Karpas-422 (cell line): ENCODE data around the gene C10orf88. TPM values are rescaled to one million over a fixed set of nuclear protein-coding genes. Genes with fewer than 3 reads are reported as not detected.

ENCODE experiments used
- DNase-seq: peaks from one replicate; pipeline ENCODE4 v3.0.0-alpha.2; 2015
- H2AFZ ChIP-seq: fragments of 200-600 bp; sonication (generic); 2 replicates; pipeline ENCODE4 v1.6.1; 2014; ENCODE audit warnings: antibody characterized with exemption, low read length, mixed read lengths
- H3K27ac ChIP-seq: fragments of 200-600 bp; sonication (generic); 2 replicates; pipeline ENCODE4 v1.5.1; 2014; ENCODE audit warnings: mild to moderate bottlenecking, low read length, moderate library complexity
- H3K27me3 ChIP-seq: fragments of 200-600 bp; sonication (generic); 2 replicates; pipeline ENCODE4 v1.6.1; 2014; ENCODE audit warnings: low read length, mixed read lengths
- H3K36me3 ChIP-seq: fragments of 200-600 bp; sonication (generic); 2 replicates; pipeline ENCODE4 v1.6.1; 2014; ENCODE audit warnings: low read length, mixed read lengths; ENCODE audit not compliant: insufficient read depth
- H3K4me1 ChIP-seq: fragments of 200-600 bp; sonication (generic); 2 replicates; pipeline ENCODE4 v1.6.1; 2014; ENCODE audit warnings: mild to moderate bottlenecking, low read length, mixed read lengths
- H3K4me2 ChIP-seq: fragments of 200-600 bp; sonication (generic); 2 replicates; pipeline ENCODE4 v1.6.1; 2014; ENCODE audit warnings: low read length, low read depth, mild to moderate bottlenecking; ENCODE audit not compliant: poor library complexity, severe bottlenecking
- H3K4me3 ChIP-seq: fragments of 200-600 bp; sonication (generic); 2 replicates; pipeline ENCODE4 v1.5.1; 2014; ENCODE audit warnings: mild to moderate bottlenecking, antibody characterized with exemption, low read length, mixed read lengths
- H3K79me2 ChIP-seq: fragments of 200-600 bp; sonication (generic); 2 replicates; pipeline ENCODE4 v1.6.1; 2014; ENCODE audit warnings: mild to moderate bottlenecking, low read length, mixed read lengths
- H3K9ac ChIP-seq: fragments of 200-600 bp; sonication (generic); 2 replicates; pipeline ENCODE4 v1.6.0; 2014; ENCODE audit warnings: low read length
- H3K9me2 ChIP-seq: fragments of 200-600 bp; sonication (generic), shearing (Covaris generic); replicated peaks from 2 replicates; pipeline ENCODE4 v1.6.0; 2014; ENCODE audit warnings: mild to moderate bottlenecking, low read length, moderate library complexity; ENCODE audit not compliant: insufficient read depth
- H3K9me3 ChIP-seq: fragments of 300-700, 200-600 bp; sonication (generic); 2 replicates; pipeline ENCODE4 v1.6.1; 2014; ENCODE audit warnings: low read length, mixed read lengths
- H4K20me1 ChIP-seq: fragments of 200-600 bp; sonication (generic); 2 replicates; pipeline ENCODE4 v1.6.1; 2014; ENCODE audit warnings: mild to moderate bottlenecking, antibody characterized with exemption, low read length, low read depth; ENCODE audit not compliant: insufficient read depth
- total RNA-seq: library from RNA; depleted of rRNA; stranded (reverse); fragments of >200 nt; shearing (Covaris generic); gene quantifications from 2 replicates; pipeline ENCODE4 v1.2.3, GENCODE V29; 2014; ENCODE audit warnings: low replicate concordance; rRNA removed

Gene C10orf88, protein sequence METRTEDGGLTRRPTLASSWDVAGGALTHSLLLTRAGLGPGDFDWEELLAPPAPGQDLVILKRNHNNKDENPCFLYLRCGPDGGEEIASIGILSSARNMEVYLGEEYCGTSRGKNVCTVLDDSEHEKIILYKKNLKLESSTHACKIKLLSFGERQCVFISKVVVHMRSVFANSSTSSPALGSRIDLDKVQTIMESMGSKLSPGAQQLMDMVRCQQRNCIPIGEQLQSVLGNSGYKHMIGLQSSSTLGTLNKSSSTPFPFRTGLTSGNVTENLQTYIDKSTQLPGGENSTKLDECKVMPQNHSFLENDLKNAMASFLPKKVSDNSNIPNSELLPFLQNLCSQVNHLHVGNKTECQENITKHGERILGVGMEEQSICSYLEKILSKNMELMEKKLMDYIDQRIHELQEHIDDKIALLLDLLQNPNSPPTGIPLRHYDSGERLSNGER
- total RNA-seq: 17.0 and 18.0 TPM in 2 replicates

DNA sequence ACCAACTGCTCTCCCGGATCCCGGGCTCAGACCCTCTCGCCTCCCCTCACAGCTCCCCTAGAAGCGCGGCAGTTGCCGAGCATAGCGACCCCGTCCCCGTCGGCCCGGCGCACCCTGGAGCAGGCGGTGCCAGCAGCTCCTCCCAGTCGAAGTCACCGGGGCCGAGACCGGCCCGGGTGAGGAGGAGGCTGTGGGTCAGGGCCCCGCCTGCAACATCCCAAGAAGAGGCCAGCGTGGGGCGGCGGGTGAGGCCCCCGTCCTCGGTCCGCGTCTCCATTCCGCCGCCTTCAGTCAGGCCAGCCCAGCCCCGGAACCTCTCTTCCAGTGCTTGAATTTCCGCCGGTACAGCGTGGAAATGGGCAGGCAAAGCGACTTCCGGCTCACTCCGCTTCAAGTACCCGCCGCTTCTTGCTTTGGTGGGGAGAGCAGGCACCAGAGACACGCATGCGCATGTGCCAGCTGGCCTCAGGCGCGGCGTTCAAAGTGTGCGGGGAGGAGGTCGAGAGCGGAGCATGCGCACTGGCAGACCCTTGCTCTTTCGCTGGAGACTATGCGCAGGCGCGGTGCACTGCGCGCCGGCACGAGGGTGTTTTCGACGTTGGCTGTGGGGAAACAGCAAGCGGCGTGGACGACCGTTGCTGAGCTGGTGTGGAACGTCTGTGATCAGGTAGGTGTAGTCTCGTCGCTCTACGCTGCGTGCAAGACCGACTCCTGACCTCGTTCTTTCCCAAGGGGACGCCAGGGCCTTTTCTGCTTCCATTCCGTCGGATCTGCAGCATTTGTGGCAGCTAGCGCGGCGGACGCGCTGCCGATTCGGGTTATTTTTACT lies at the start of gene C10orf88:
TSS of gene C10orf88 (minus strand) at position 326 of the 829 bp plus-strand sequence. CDS start at position 277, 49 bp downstream.
- H3K9me3 ChIP-seq: no peaks in the 10 kb centered on the region
- H3K27me3 ChIP-seq: no peaks in the 10 kb centered on the region
- no peaks in the 10 kb centered on the region for H4K20me1 ChIP-seq
- peak within 1 kb of the TSS; percentile 97 for H3K4me3 ChIP-seq
- H3K79me2 ChIP-seq: peaks cover 35% of the 10 kb centered on the region
- peak within 1 kb of the TSS; percentile 77 for H3K4me2 ChIP-seq
- no peak within 1 kb of the TSS for H3K27ac ChIP-seq
- peaks cover 10% of the 10 kb centered on the region; the same call in 1 of the 2 replicates for H3K36me3 ChIP-seq
- no peaks in the 10 kb centered on the region for H3K9me2 ChIP-seq
- peak; percentile 98 for DNase-seq
- peaks cover 29% of the 10 kb centered on the region for H3K4me1 ChIP-seq
- peak within 1 kb of the TSS; percentile 96 for H3K9ac ChIP-seq
- H2AFZ ChIP-seq: peak within 1 kb of the TSS; percentile 93; the same call in 1 of the 2 replicates

- peaks cover 18% of the 10 kb centered on the region; the same call in 1 of the 2 replicates for H3K36me3 ChIP-seq
- H3K4me2 ChIP-seq: no peak overlapping the region
- no peak overlapping the region for H3K4me3 ChIP-seq
- no peak overlapping the region for H3K27ac ChIP-seq
- H3K27me3 ChIP-seq: no peaks in the 10 kb centered on the region
- no peaks in the 10 kb centered on the region for H4K20me1 ChIP-seq
- no peak for DNase-seq
- peaks cover 96% of the 10 kb centered on the region for H3K79me2 ChIP-seq
- peaks cover 29% of the 10 kb centered on the region for H3K4me1 ChIP-seq
- H3K9me2 ChIP-seq: no peaks in the 10 kb centered on the region
- no peak overlapping the region for H3K9ac ChIP-seq
- no peaks in the 10 kb centered on the region for H3K9me3 ChIP-seq
- H2AFZ ChIP-seq: no peak overlapping the region
These were observed 47.3 kb upstream of the C10orf88 start for GRCh38 chr10:123001370-123001769.

DNA sequence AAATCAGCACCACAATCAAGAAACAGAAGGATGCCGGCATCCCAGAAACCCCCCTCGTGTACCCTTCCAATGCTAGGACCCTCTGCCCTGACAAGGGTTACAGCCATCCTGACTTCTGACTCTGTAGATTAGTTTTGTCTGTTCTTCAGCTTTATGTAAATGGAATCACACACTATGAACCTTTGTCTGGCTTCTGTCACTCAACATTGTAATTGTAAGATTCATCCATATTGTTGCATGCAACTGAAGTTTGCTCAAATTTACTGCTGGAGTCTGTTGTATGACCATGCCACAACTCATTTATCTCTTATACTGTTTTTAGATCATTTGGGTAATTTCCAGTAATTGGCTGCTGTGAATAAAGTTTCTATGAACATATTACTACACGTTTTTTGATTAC lies 46.1 kb upstream of the C10orf88 start:
- Histone ChIP-seq H3K9me3 (no peaks in the 10 kb centered on the region), H4K20me1 (no peaks in the 10 kb centered on the region), H3K4me1 (peaks cover 20% of the 10 kb centered on the region), H2AFZ (no peak overlapping the region), H3K4me2 (peak overlapping the region; percentile 34), H3K36me3 (peaks cover 28% of the 10 kb centered on the region; the same call in 1 of the 2 replicates), H3K79me2 (peaks cover 92% of the 10 kb centered on the region), H3K27me3 (no peaks in the 10 kb centered on the region), H3K4me3 (no peak overlapping the region), H3K9me2 (no peaks in the 10 kb centered on the region), H3K27ac (no peak overlapping the region), H3K9ac (no peak overlapping the region)
- no peak for DNase-seq

- H3K27me3 ChIP-seq: no peaks in the 10 kb centered on the region
- no peak overlapping the region for H3K27ac ChIP-seq
- H3K4me3 ChIP-seq: no peak overlapping the region
- H3K4me1 ChIP-seq: peaks cover 20% of the 10 kb centered on the region
- H3K4me2 ChIP-seq: no peak overlapping the region
- DNase-seq: no peak
- no peaks in the 10 kb centered on the region for H3K9me2 ChIP-seq
- no peaks in the 10 kb centered on the region for H3K9me3 ChIP-seq
- no peak overlapping the region for H2AFZ ChIP-seq
- peaks cover 87% of the 10 kb centered on the region for H3K79me2 ChIP-seq
- H4K20me1 ChIP-seq: no peaks in the 10 kb centered on the region
- H3K9ac ChIP-seq: no peak overlapping the region
- peaks cover 36% of the 10 kb centered on the region for H3K36me3 ChIP-seq
These were observed 45.3 kb upstream of the C10orf88 start for GRCh38 chr10:122999347-122999746.

DNA sequence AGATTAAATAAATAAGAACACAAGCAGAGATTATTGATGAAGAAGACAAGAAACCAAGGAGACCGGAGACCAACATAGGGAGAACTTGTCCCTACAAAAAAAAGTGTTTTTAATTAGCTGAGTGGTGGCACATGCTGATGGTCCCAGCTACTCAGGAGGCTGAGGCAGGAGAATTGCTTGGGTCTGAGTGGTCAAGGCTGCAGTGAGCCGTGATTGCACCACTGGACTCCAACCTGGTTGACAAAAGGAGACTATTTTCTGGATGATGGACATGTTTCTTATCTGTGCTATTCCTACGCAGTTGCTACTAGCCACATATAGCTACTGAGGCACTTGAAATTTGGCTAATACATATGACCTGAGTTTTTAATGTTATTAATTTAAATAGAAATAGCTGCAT lies 44.9 kb upstream of the C10orf88 start:
- peaks cover 34% of the 10 kb centered on the region for H3K36me3 ChIP-seq
- no peak overlapping the region for H2AFZ ChIP-seq
- H3K4me2 ChIP-seq: no peak overlapping the region
- no peak overlapping the region for H3K9ac ChIP-seq
- H3K9me3 ChIP-seq: no peaks in the 10 kb centered on the region
- no peak for DNase-seq
- peaks cover 20% of the 10 kb centered on the region for H3K4me1 ChIP-seq
- peaks cover 83% of the 10 kb centered on the region for H3K79me2 ChIP-seq
- H3K4me3 ChIP-seq: no peak overlapping the region
- H3K27ac ChIP-seq: no peak overlapping the region
- H3K27me3 ChIP-seq: no peaks in the 10 kb centered on the region
- no peaks in the 10 kb centered on the region for H3K9me2 ChIP-seq
- no peaks in the 10 kb centered on the region for H4K20me1 ChIP-seq

DNA sequence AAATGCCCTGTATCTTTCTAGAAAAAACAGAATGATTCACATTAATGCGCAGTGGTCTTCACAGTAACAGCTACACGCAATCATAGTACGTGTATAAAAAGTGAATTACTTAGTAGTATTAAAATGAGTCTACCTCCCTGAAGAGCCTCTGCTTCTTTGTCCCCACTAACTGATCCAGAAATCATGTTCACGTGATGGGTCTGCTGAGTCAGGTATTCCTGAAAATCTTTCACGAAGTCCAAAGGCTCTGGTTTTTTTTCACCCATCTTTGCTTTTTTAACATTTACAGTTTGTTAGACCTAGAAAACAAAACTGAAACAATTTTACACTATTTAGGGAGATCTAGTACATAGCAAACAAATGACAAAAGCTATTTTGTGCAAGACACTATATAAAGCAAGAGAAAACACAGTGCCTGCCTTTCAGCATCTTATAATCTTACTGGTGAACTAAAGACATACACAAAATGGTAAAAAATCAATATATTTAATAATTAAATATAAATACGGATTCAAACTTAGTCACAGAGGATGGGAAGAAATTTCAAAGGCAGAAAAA lies 44.4 kb upstream of the C10orf88 start:
- Histone ChIP-seq H3K9ac (no peak overlapping the region), H3K9me3 (no peaks in the 10 kb centered on the region), H4K20me1 (no peaks in the 10 kb centered on the region), H3K4me1 (peaks cover 20% of the 10 kb centered on the region), H3K79me2 (peaks cover 78% of the 10 kb centered on the region), H3K4me2 (no peak overlapping the region), H3K36me3 (peaks cover 34% of the 10 kb centered on the region), H3K27ac (no peak overlapping the region), H3K9me2 (no peaks in the 10 kb centered on the region), H2AFZ (no peak overlapping the region), H3K4me3 (no peak overlapping the region), H3K27me3 (no peaks in the 10 kb centered on the region)
- DNase-seq: no peak

GRCh38 chr10:122997864-122998263 lies 43.8 kb upstream of the C10orf88 start:
- Histone ChIP-seq H4K20me1 (no peaks in the 10 kb centered on the region), H3K79me2 (peaks cover 73% of the 10 kb centered on the region), H3K4me1 (peaks cover 20% of the 10 kb centered on the region), H2AFZ (no peak overlapping the region), H3K36me3 (peaks cover 36% of the 10 kb centered on the region), H3K9ac (no peak overlapping the region), H3K4me2 (no peak overlapping the region), H3K9me2 (no peaks in the 10 kb centered on the region), H3K27me3 (no peaks in the 10 kb centered on the region), H3K27ac (no peak overlapping the region), H3K9me3 (no peaks in the 10 kb centered on the region), H3K4me3 (no peak overlapping the region)
- no peak for DNase-seq

GRCh38 chr10:122995936-122996335 lies 41.9 kb upstream of the C10orf88 start:
- H3K4me3 ChIP-seq: no peak overlapping the region
- H3K9me2 ChIP-seq: no peaks in the 10 kb centered on the region
- H2AFZ ChIP-seq: no peak overlapping the region
- peaks cover 20% of the 10 kb centered on the region for H3K4me1 ChIP-seq
- no peak overlapping the region for H3K4me2 ChIP-seq
- H3K36me3 ChIP-seq: peaks cover 38% of the 10 kb centered on the region
- H3K27ac ChIP-seq: no peak overlapping the region
- DNase-seq: no peak
- no peak overlapping the region for H3K9ac ChIP-seq
- no peaks in the 10 kb centered on the region for H3K27me3 ChIP-seq
- no peaks in the 10 kb centered on the region for H4K20me1 ChIP-seq
- H3K79me2 ChIP-seq: peaks cover 54% of the 10 kb centered on the region
- no peaks in the 10 kb centered on the region for H3K9me3 ChIP-seq
